HEK293T (cell line): ENCODE results near the gene SIRPB1.

Source experiments
- FOXA1 ChIP-seq: fragments of 450-650 bp; IDR thresholded peaks from 2 replicates; pipeline ENCODE4 v1.6.1; 2016; ENCODE audit warnings: mild to moderate bottlenecking
- FOXM1 ChIP-seq: fragments of 450-650 bp; IDR thresholded peaks from 2 replicates; pipeline ENCODE4 v1.6.1; 2017; ENCODE audit warnings: mild to moderate bottlenecking, borderline replicate concordance
- HDGF ChIP-seq: fragments of 450-650 bp; IDR thresholded peaks from 2 replicates; pipeline ENCODE4 v1.6.1; 2017; ENCODE audit warnings: antibody characterized with exemption, borderline replicate concordance
- LEF1 ChIP-seq: fragments of 450-650 bp; IDR thresholded peaks from 2 replicates; pipeline ENCODE4 v1.6.1; 2017; ENCODE audit warnings: mild to moderate bottlenecking, borderline replicate concordance
- NFRKB ChIP-seq: fragments of 450-650 bp; IDR thresholded peaks from 2 replicates; pipeline ENCODE4 v1.6.1; 2016; ENCODE audit warnings: mild to moderate bottlenecking, moderate library complexity
- SP1 ChIP-seq: fragments of 450-650 bp; IDR thresholded peaks from 2 replicates; pipeline ENCODE4 v1.6.1; 2017
- SUZ12 ChIP-seq: fragments of 450-650 bp; IDR thresholded peaks from 2 replicates; pipeline ENCODE4 v1.6.1; 2016; ENCODE audit warnings: mild to moderate bottlenecking
- TARDBP ChIP-seq: fragments of 450-650 bp; IDR thresholded peaks from 2 replicates; pipeline ENCODE4 v1.6.1; 2016

DNA sequence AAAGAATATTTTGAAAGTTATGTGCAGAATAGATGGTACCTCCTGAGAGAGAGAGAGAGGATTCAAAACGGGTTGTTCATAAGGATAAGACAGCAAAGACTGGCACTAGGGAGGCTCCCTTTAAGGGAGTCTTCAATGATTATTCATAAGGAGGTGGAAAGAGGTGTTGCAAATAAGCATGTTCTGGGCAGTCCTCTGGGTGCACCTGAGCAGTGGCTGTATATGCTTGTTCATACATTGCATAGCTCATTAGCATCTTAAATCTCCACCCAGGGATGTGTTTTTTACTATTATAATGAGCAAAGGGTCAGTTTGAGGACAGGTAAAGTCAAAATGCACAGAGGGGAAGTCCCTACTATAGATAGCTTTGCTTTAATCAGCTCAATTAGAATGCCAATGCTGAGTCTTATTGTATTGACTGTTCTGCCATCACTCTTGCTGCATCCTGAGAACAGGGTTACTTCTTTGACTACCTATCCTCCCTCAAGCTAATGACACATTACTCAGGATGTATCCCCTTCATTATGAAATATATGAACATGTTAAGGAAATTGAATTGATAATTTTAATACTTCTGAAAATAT, 47.8 kb upstream of the SIRPB1 start:
- TF ChIP-seq SUZ12 (no peak), FOXM1 (no peak), HDGF (no peak), TARDBP (no peak), LEF1 (no peak), NFRKB (no peak), SP1 (no peak), FOXA1 (no peak)
